CD14-positive monocyte (primary cell): ENCODE data around the gene CYB5D1. TPM values are rescaled to one million over a fixed set of nuclear protein-coding genes. Genes with fewer than 3 reads are reported as not detected.

Experiments
- DNase-seq, 3 donors: peaks; one replicate each; pipeline ENCODE4 v3.0.0-alpha.2; 2011 to 2022
- H2AFZ ChIP-seq: 2 replicates; pipeline ENCODE4 v1.6.0; 2012; ENCODE audit warnings: mild to moderate bottlenecking, low read depth, low read length, inconsistent platforms; ENCODE audit not compliant: insufficient read depth, poor library complexity, severe bottlenecking
- H3K27ac ChIP-seq, 2 donors: 1 replicate in 1 of 2; 2 replicates in 1 of 2; pipeline ENCODE4 v1.5.1; 2012 to 2013; ENCODE audit warnings: low read length in 2 of 2, control low read depth in 1 of 2, inconsistent platforms in 1 of 2, low read depth in 1 of 2, mild to moderate bottlenecking in 1 of 2
- H3K27me3 ChIP-seq, 2 donors: one replicate each; pipeline versions ENCODE4 v1.6.0 to v1.6.1; 2011 to 2013; ENCODE audit warnings: low read length in 2 of 2; ENCODE audit not compliant: control insufficient read depth in 2 of 2, insufficient read depth in 2 of 2
- H3K36me3 ChIP-seq, 2 donors: replicated peaks in 1 of 2; 1 replicate in 1 of 2; 2 replicates in 1 of 2; pipeline versions ENCODE4 v1.5.1 to v1.6.1; 2012 to 2013; ENCODE audit warnings: low read length in 2 of 2, control low read depth in 1 of 2, inconsistent platforms in 1 of 2, mild to moderate bottlenecking in 1 of 2; ENCODE audit not compliant: insufficient read depth in 2 of 2, control insufficient read depth in 1 of 2
- H3K4me1 ChIP-seq, 2 donors: 1 replicate in 1 of 2; 2 replicates in 1 of 2; pipeline versions ENCODE4 v1.5.1 to v1.6.1; 2012 to 2013; ENCODE audit warnings: low read length in 2 of 2, control low read depth in 1 of 2, inconsistent platforms in 1 of 2, mild to moderate bottlenecking in 1 of 2, moderate library complexity in 1 of 2; ENCODE audit not compliant: insufficient read depth in 2 of 2, control insufficient read depth in 1 of 2
- H3K4me2 ChIP-seq: replicated peaks from 2 replicates; pipeline ENCODE3; 2012; ENCODE audit warnings: low read length, moderate library complexity, mild to moderate bottlenecking; ENCODE audit not compliant: poor library complexity, severe bottlenecking; ENCODE audit errors: extremely low read depth
- H3K4me3 ChIP-seq, 3 experiments: fragments of 200-600 bp in 1 of 3; sonication (generic) in 1 of 3; replicated peaks in 1 of 3; 1 replicate in 2 of 3; 2 replicates in 1 of 3; pipeline ENCODE4 v1.5.1; 2011 to 2013; ENCODE audit warnings: low read length in 3 of 3, mild to moderate bottlenecking in 3 of 3, control low read depth in 2 of 3, low read depth in 2 of 3, inconsistent platforms in 1 of 3, moderate library complexity in 1 of 3
- H3K79me2 ChIP-seq: 2 replicates; pipeline ENCODE4 v1.6.0; 2012; ENCODE audit warnings: mild to moderate bottlenecking, control low read depth, inconsistent platforms, low read length, moderate library complexity; ENCODE audit not compliant: insufficient read depth
- H3K9ac ChIP-seq: 2 replicates; pipeline ENCODE4 v1.6.0; 2017; ENCODE audit warnings: low read length, mild to moderate bottlenecking; ENCODE audit not compliant: insufficient read depth, poor library complexity, severe bottlenecking
- H3K9me3 ChIP-seq, 2 donors: replicated peaks in 1 of 2; 1 replicate in 1 of 2; 2 replicates in 1 of 2; pipeline versions ENCODE4 v1.5.1 to v1.6.1; 2012 to 2013; ENCODE audit warnings: low read length in 2 of 2, control low read depth in 1 of 2; ENCODE audit not compliant: control insufficient read depth in 1 of 2, insufficient read depth in 1 of 2
- H4K20me1 ChIP-seq: 2 replicates; pipeline ENCODE4 v1.6.0; 2012; ENCODE audit warnings: mild to moderate bottlenecking, low read length, control low read depth, moderate library complexity; ENCODE audit not compliant: insufficient read depth
- H3K27ac Mint-ChIP-seq, 7 donors: one replicate each; pipeline ENCODE4 v1.8.0; 2020; ENCODE audit warnings: mild to moderate bottlenecking in 7 of 7, mixed read lengths in 7 of 7, moderate library complexity in 6 of 7, inconsistent platforms in 2 of 7
- H3K27me3 Mint-ChIP-seq, 3 donors: one replicate each; pipeline ENCODE4 v1.8.0; 2021 to 2022; ENCODE audit warnings: low read depth in 3 of 3, mild to moderate bottlenecking in 3 of 3, mixed read lengths in 3 of 3, moderate library complexity in 3 of 3, inconsistent platforms in 1 of 3
- H3K36me3 Mint-ChIP-seq, 2 donors: one replicate each; pipeline ENCODE4 v1.8.0; 2020; ENCODE audit warnings: mixed read lengths in 2 of 2, inconsistent platforms in 1 of 2, mild to moderate bottlenecking in 1 of 2
- H3K4me1 Mint-ChIP-seq: one replicate; pipeline ENCODE4 v1.8.0; 2020; ENCODE audit warnings: mild to moderate bottlenecking, mixed read lengths
- H3K4me3 Mint-ChIP-seq, 2 donors: one replicate each; pipeline ENCODE4 v1.8.0; 2020; ENCODE audit warnings: mild to moderate bottlenecking in 2 of 2, mixed read lengths in 2 of 2, moderate library complexity in 1 of 2
- H3K9me3 Mint-ChIP-seq, 7 donors: one replicate each; pipeline ENCODE4 v1.8.0; 2020 to 2022; ENCODE audit warnings: mixed read lengths in 7 of 7, mild to moderate bottlenecking in 6 of 7, moderate library complexity in 6 of 7, inconsistent platforms in 2 of 7
- CTCF ChIP-seq: fragments of 200-600 bp; IDR thresholded peaks from one replicate; pipeline ENCODE4 v1.8.0; 2022; ENCODE audit warnings: antibody characterized with exemption, mild to moderate bottlenecking
- WGBS: methylation state at CpG from one replicate; pipeline ENCODE4 v1.1.5; 2013; ENCODE audit warnings: missing lambda C conversion rate; ENCODE audit not compliant: insufficient coverage; 5-methylcytosine and 5-hydroxymethylcytosine counted together
- intact Hi-C, 2 donors: fragments of 100-400 bp; cut with micrococcal nuclease; formaldehyde crosslinking; loops; one replicate each; pipeline versions ENCODE4 v1.15.0 to v1.15.1; 2023
- polyA plus RNA-seq, 3 donors: library from polyadenylated mRNA; depleted of rRNA in 1 of 3; unstranded in 2 of 3; stranded (reverse) in 1 of 3; fragments of 300-500 nt in 2 of 3; fragments of >200 nt in 1 of 3; fragmentation: Illumina TruSeq in 2 of 3; gene quantifications; 1 replicate in 2 of 3; 2 replicates in 1 of 3; pipeline ENCODE4 v1.2.3, GENCODE V29; 2012 to 2021

Gene CYB5D1
- polyA plus RNA-seq, 3 donors = 0.50 to 4.8 (median 0.98) TPM

DNA sequence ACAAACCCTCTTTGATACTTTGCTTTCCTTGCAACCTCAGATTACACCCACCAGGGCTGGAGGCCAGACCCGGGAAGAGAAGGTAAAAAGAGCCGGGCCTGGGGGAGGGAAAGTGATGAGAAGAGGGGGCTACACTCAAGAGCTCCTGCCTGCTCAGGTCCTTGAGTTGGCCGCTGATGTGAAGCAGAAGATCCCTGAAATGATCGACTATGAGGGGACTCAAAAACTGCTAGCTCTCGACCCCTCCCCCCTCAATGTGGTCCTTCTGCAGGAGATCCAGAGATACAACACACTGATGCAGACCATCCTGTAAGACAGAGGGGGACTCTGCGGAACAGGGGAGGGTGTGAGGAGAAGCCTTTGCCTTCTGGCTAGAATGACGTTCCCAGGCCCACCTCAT is 26.6 kb upstream of the CYB5D1 start:
- Histone ChIP-seq H3K4me1 (peaks cover 19 to 27% of the 10 kb centered on the region in 2 donors), H3K27me3 (no peaks in the 10 kb centered on the region), H3K79me2 (peaks cover 5% of the 10 kb centered on the region), H3K9ac (no peak overlapping the region), H3K36me3 (no peaks in the 10 kb centered on the region), H3K4me3 (no peak overlapping the region), H4K20me1 (no peaks in the 10 kb centered on the region), H2AFZ (no peak overlapping the region), H3K4me2 (no peak overlapping the region), H3K9me3 (no peaks in the 10 kb centered on the region), H3K27ac (no peak overlapping the region)
- WGBS = 100% methylated on average over 1 of the region's 7 CpGs
- TF ChIP-seq CTCF = no peak
- H3K9me3 Mint-ChIP-seq = peaks cover 0 to 2% (median 0%) of the 10 kb centered on the region in 7 donors
- H3K4me3 Mint-ChIP-seq = no peak overlapping the region
- DNase-seq = peak in 1 of 3 donors; percentile 2
- peaks cover 10 to 26% (median 22%) of the 10 kb centered on the region in 3 donors for H3K27me3 Mint-ChIP-seq
- H3K36me3 Mint-ChIP-seq = no peaks in the 10 kb centered on the region
- intact Hi-C loops = loop anchor here in 1 of 2 donors (10.0 kb wide), 1 partner anchor 324 kb away; the partner anchor contains the start of gene PER1
- no peak overlapping the region for H3K27ac Mint-ChIP-seq
- peaks cover 15% of the 10 kb centered on the region for H3K4me1 Mint-ChIP-seq

GRCh38 chr17:7832431-7832830 is 25.4 kb upstream of the CYB5D1 start:
- Histone ChIP-seq H3K36me3 (no peaks in the 10 kb centered on the region), H3K79me2 (peaks cover 10% of the 10 kb centered on the region), H3K4me2 (no peak overlapping the region), H2AFZ (no peak overlapping the region), H4K20me1 (no peaks in the 10 kb centered on the region), H3K4me3 (no peak overlapping the region), H3K9me3 (no peaks in the 10 kb centered on the region), H3K27me3 (no peaks in the 10 kb centered on the region), H3K9ac (no peak overlapping the region), H3K27ac (no peak overlapping the region), H3K4me1 (peaks cover 31 to 39% of the 10 kb centered on the region in 2 donors)
- Mint-ChIP-seq H3K4me3 (peak overlapping the region in 1 of 2 donors; percentile 82), H3K36me3 (no peaks in the 10 kb centered on the region), H3K27me3 (peaks cover 10 to 16% (median 14%) of the 10 kb centered on the region in 3 donors), H3K9me3 (peaks cover 0 to 2% (median 0%) of the 10 kb centered on the region in 7 donors), H3K27ac (no peak overlapping the region), H3K4me1 (peaks cover 24% of the 10 kb centered on the region)
- TF ChIP-seq CTCF = no peak
- DNase-seq = no peak
- intact Hi-C loops = loop anchor here in 1 of 2 donors (10.0 kb wide), 1 partner anchor 322 kb away; the partner anchor contains the start of gene PER1
- 85% methylated on average over 6 of the region's 10 CpGs for WGBS
